Measurements from ENCODE around the gene RIT1.

Gene RIT1

DNA sequence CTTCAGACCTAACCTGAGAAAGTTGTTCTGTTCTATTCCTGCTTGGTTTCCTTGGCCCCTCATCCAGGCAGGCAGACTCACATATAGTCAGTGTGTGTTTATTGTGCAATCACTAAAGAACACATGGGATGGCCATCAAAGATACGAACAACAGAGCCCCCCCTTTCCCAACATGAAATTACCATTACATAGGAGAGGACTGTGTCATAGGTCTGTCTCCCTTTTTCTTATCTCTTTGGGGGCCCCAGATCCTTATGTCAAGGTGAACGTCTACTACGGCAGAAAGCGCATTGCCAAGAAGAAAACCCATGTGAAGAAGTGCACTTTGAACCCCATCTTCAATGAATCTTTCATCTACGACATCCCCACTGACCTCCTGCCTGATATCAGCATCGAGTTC, 30.2 kb downstream of the RIT1 start:
- no peaks in the 10 kb centered on the region for H3K36me3 ChIP-seq (ENCODE audit: control insufficient read depth, insufficient read depth, low read length)
- no peak overlapping the region for H3K4me3 ChIP-seq (ENCODE audit: insufficient read depth, low read depth, low read length)
- H3K27ac ChIP-seq (ENCODE audit: insufficient read depth, low read depth, low read length, poor library complexity, severe bottlenecking), result no peak overlapping the region
- 90 to 91% methylated on average over 6 of the region's 6 CpGs for WGBS, 2 experiments
- no peaks in the 10 kb centered on the region for H3K4me1 ChIP-seq (ENCODE audit: control insufficient read depth, insufficient read depth, low read length)
- H3K27me3 ChIP-seq (ENCODE audit: control insufficient read depth, insufficient read depth, low read length, poor library complexity, severe bottlenecking), result no peaks in the 10 kb centered on the region
- no peaks in the 10 kb centered on the region for H3K9me3 ChIP-seq (ENCODE audit: control insufficient read depth, low read length)

DNA sequence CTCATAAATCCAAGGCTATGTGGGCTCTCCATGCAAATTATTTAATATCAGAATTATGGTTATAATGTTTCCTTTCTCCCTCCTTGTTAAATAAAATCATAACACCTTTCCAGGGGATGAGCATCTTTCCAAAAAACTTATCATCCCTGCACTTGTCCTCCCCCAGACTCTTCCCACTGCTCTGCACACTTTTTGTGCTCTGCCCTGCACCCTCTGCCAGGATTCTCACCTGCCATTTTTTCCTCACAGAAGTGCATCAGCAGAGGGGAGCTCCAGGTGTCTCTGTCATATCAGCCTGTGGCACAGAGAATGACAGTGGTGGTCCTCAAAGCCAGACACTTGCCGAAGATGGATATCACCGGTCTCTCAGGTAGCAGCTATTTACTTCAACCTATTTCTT, 30.9 kb downstream of the RIT1 start:
- WGBS, 2 experiments, result 93 to 94% methylated on average over 2 of the region's 2 CpGs
- Histone ChIP-seq H3K4me1 (ENCODE audit: control insufficient read depth, insufficient read depth, low read length) (no peaks in the 10 kb centered on the region), H3K36me3 (ENCODE audit: control insufficient read depth, insufficient read depth, low read length) (no peaks in the 10 kb centered on the region), H3K27ac (ENCODE audit: insufficient read depth, low read depth, low read length, poor library complexity, severe bottlenecking) (no peak overlapping the region), H3K4me3 (ENCODE audit: insufficient read depth, low read depth, low read length) (no peak overlapping the region), H3K9me3 (ENCODE audit: control insufficient read depth, low read length) (no peaks in the 10 kb centered on the region), H3K27me3 (ENCODE audit: control insufficient read depth, insufficient read depth, low read length, poor library complexity, severe bottlenecking) (no peaks in the 10 kb centered on the region)

DNA sequence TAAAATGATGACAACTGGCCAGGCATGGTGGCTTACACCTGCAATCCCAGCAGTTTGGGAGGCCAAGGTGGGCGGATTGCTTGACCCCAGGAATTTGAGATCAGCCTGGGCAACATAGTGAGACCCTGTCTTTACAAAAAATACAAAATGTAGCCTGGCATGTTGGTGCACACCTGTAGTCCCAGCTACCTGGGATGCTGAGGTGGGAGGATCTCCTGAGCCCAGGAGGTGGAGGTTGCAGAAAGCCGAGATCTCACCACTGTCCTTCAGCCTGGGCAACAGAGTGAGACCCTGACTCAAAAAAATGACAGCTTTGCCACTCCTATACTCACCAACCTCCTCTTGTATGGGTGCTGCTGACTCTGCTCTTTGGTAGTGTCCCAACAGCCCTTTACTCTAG, 33.2 kb downstream of the RIT1 start:
- Histone ChIP-seq H3K27ac (ENCODE audit: insufficient read depth, low read depth, low read length, poor library complexity, severe bottlenecking) (no peak overlapping the region), H3K9me3 (ENCODE audit: control insufficient read depth, low read length) (no peaks in the 10 kb centered on the region), H3K27me3 (ENCODE audit: control insufficient read depth, insufficient read depth, low read length, poor library complexity, severe bottlenecking) (no peaks in the 10 kb centered on the region), H3K4me1 (ENCODE audit: control insufficient read depth, insufficient read depth, low read length) (no peaks in the 10 kb centered on the region), H3K4me3 (ENCODE audit: insufficient read depth, low read depth, low read length) (no peak overlapping the region), H3K36me3 (ENCODE audit: control insufficient read depth, insufficient read depth, low read length) (no peaks in the 10 kb centered on the region)
- WGBS, 2 experiments, result 84 to 90% methylated on average over 2 of the region's 2 CpGs

DNA sequence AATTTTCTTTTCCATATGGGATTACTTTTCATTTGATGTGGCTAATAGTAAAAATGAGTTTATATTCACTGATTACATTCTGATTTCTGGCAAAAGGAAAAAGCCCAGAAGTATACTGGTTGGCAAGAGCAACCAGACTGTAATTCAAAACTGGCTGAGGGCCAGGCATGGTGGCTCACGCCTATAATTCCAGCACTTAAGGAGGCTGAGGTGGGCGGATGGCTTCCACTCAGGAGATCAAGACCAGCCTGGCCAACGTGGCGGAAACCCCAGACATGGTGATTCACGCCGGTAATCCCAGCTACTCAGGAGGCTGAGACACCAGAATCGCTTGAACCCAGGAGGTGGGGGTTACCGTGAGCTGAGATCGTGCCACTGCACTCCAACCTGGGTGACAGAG, 37.3 kb downstream of the RIT1 start:
- Histone ChIP-seq H3K4me3 (ENCODE audit: insufficient read depth, low read depth, low read length) (no peak overlapping the region), H3K4me1 (ENCODE audit: control insufficient read depth, insufficient read depth, low read length) (peaks cover 11% of the 10 kb centered on the region), H3K27me3 (ENCODE audit: control insufficient read depth, insufficient read depth, low read length, poor library complexity, severe bottlenecking) (no peaks in the 10 kb centered on the region), H3K36me3 (ENCODE audit: control insufficient read depth, insufficient read depth, low read length) (no peaks in the 10 kb centered on the region), H3K27ac (ENCODE audit: insufficient read depth, low read depth, low read length, poor library complexity, severe bottlenecking) (no peak overlapping the region), H3K9me3 (ENCODE audit: control insufficient read depth, low read length) (no peaks in the 10 kb centered on the region)
- WGBS, 2 experiments, result 85 to 88% methylated on average over 9 of the region's 9 CpGs

GRCh38 chr1:155872527-155872926, 38.6 kb downstream of the RIT1 start:
- no peaks in the 10 kb centered on the region for H3K36me3 ChIP-seq (ENCODE audit: control insufficient read depth, insufficient read depth, low read length)
- H3K27me3 ChIP-seq (ENCODE audit: control insufficient read depth, insufficient read depth, low read length, poor library complexity, severe bottlenecking), result no peaks in the 10 kb centered on the region
- no peaks in the 10 kb centered on the region for H3K9me3 ChIP-seq (ENCODE audit: control insufficient read depth, low read length)
- H3K4me1 ChIP-seq (ENCODE audit: control insufficient read depth, insufficient read depth, low read length), result peaks cover 11% of the 10 kb centered on the region
- H3K4me3 ChIP-seq (ENCODE audit: insufficient read depth, low read depth, low read length), result no peak overlapping the region
- whole genome bisulfite sequencing, 2 experiments, result 84 to 89% methylated on average over 5 of the region's 5 CpGs
- H3K27ac ChIP-seq (ENCODE audit: insufficient read depth, low read depth, low read length, poor library complexity, severe bottlenecking), result no peak overlapping the region

DNA sequence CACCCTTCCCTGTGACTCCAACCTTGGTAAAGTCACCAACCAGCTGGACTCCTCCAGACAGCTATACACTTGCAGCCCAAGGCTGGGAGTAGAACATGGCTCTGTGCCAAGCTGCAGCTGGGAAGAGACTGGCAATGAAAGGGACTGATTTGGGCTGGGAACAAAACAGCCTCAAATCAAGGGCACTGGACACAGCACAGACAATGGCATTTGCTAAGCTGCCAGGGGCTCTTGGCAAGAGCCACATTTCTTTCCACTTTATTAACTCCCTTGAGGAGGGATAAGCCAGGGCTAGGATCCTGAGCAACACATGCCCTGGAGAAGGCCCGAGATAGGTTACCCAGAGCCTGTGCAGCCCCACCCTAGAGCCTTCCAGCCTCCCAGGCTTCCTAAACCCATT, 39.8 kb downstream of the RIT1 start:
- no peaks in the 10 kb centered on the region for H3K27me3 ChIP-seq (ENCODE audit: control insufficient read depth, insufficient read depth, low read length, poor library complexity, severe bottlenecking)
- H3K4me3 ChIP-seq (ENCODE audit: insufficient read depth, low read depth, low read length), result no peak overlapping the region
- H3K36me3 ChIP-seq (ENCODE audit: control insufficient read depth, insufficient read depth, low read length), result no peaks in the 10 kb centered on the region
- peaks cover 11% of the 10 kb centered on the region for H3K4me1 ChIP-seq (ENCODE audit: control insufficient read depth, insufficient read depth, low read length)
- no peak overlapping the region for H3K27ac ChIP-seq (ENCODE audit: insufficient read depth, low read depth, low read length, poor library complexity, severe bottlenecking)
- no peaks in the 10 kb centered on the region for H3K9me3 ChIP-seq (ENCODE audit: control insufficient read depth, low read length)
- 86 to 96% methylated on average over 1 of the region's 1 CpG for WGBS, 2 experiments

DNA sequence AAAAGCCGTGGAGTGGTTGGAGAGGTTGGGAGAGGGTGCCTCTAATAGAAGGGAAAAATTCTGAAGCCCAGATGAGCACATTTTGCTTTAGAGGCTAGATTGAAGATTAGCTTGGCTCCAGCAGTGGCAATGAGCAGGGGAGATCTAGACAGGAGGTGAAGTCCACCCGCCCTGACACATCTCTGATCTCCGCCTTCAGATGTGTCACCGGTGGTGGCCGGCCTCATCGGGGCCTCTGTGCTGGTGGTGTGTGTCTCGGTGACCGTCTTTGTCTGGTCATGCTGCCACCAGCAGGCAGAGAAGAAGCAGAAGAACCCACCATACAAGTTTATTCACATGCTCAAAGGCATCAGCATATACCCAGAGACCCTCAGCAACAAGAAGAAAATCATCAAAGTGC, 43.4 kb downstream of the RIT1 start:
- Histone ChIP-seq H3K27ac (ENCODE audit: insufficient read depth, low read depth, low read length, poor library complexity, severe bottlenecking) (no peak overlapping the region), H3K27me3 (ENCODE audit: control insufficient read depth, insufficient read depth, low read length, poor library complexity, severe bottlenecking) (peaks cover 2% of the 10 kb centered on the region), H3K9me3 (ENCODE audit: control insufficient read depth, low read length) (no peaks in the 10 kb centered on the region), H3K36me3 (ENCODE audit: control insufficient read depth, insufficient read depth, low read length) (no peaks in the 10 kb centered on the region), H3K4me1 (ENCODE audit: control insufficient read depth, insufficient read depth, low read length) (peaks cover 10% of the 10 kb centered on the region), H3K4me3 (ENCODE audit: insufficient read depth, low read depth, low read length) (no peak overlapping the region)
- WGBS, 2 experiments, result 91 to 92% methylated on average over 8 of the region's 8 CpGs

- Histone ChIP-seq H3K27me3 (ENCODE audit: control insufficient read depth, insufficient read depth, low read length, poor library complexity, severe bottlenecking) (peaks cover 19% of the 10 kb centered on the region), H3K4me1 (ENCODE audit: control insufficient read depth, insufficient read depth, low read length) (no peaks in the 10 kb centered on the region), H3K36me3 (ENCODE audit: control insufficient read depth, insufficient read depth, low read length) (no peaks in the 10 kb centered on the region), H3K4me3 (ENCODE audit: insufficient read depth, low read depth, low read length) (no peak overlapping the region), H3K9me3 (ENCODE audit: control insufficient read depth, low read length) (no peaks in the 10 kb centered on the region), H3K27ac (ENCODE audit: insufficient read depth, low read depth, low read length, poor library complexity, severe bottlenecking) (no peak overlapping the region)
Observed at GRCh38 chr1:155864393-155864792, 46.8 kb downstream of the RIT1 start.

DNA sequence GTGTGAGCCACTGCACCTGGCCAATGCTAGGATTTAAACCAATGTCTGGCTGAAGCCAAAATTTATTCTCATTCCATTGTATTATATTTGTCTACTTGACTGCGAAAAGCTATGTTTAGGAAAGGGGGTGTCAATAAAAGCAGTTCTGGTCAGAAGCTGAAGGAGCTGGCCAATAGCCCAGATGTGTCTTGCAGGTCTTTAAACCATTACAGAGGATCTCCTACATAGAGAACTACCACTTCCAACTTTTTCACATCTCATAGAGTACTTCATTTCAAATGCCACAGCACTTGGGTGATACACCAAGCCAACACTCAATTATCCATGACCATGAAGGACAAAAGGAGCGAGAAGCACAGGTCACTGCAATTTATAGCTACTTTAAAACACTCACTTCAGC, 49.3 kb downstream of the RIT1 start:
- WGBS, 2 experiments, result 67 to 85% methylated on average over 1 to 2 of the region's 2 CpGs
- Histone ChIP-seq H3K36me3 (ENCODE audit: control insufficient read depth, insufficient read depth, low read length) (no peaks in the 10 kb centered on the region), H3K9me3 (ENCODE audit: control insufficient read depth, low read length) (no peaks in the 10 kb centered on the region), H3K4me1 (ENCODE audit: control insufficient read depth, insufficient read depth, low read length) (no peaks in the 10 kb centered on the region), H3K27me3 (ENCODE audit: control insufficient read depth, insufficient read depth, low read length, poor library complexity, severe bottlenecking) (peaks cover 19% of the 10 kb centered on the region), H3K27ac (ENCODE audit: insufficient read depth, low read depth, low read length, poor library complexity, severe bottlenecking) (no peak overlapping the region), H3K4me3 (ENCODE audit: insufficient read depth, low read depth, low read length) (no peak overlapping the region)

DNA sequence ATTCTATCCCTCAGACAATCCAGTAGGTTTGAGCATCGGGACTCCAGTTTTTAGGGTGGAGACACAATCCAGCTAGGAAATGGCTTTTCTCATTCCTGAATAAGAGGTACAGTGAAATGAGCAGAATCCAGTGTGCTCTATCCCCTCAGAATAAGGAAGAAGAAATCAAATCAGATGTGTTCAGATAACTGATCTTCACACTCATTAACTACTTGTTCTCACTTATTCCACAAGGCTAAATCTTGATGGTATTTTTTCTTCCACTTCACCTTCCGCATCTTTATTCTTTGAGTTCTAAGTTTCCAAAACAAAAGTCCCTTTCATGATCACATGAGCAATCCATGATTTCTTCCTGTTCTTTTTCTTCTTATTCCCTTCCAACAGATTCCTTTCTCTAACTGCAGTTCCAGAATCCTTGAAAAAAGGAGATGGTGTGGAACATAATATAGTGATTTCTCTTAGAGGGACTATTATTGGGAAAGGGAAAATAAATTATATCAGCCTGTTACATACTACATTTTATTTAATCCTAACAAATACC, 50.1 kb downstream of the RIT1 start:
- Histone ChIP-seq H3K9me3 (ENCODE audit: control insufficient read depth, low read length) (no peaks in the 10 kb centered on the region), H3K27ac (ENCODE audit: insufficient read depth, low read depth, low read length, poor library complexity, severe bottlenecking) (no peak overlapping the region), H3K4me1 (ENCODE audit: control insufficient read depth, insufficient read depth, low read length) (peaks cover 3% of the 10 kb centered on the region), H3K27me3 (ENCODE audit: control insufficient read depth, insufficient read depth, low read length, poor library complexity, severe bottlenecking) (peaks cover 19% of the 10 kb centered on the region), H3K4me3 (ENCODE audit: insufficient read depth, low read depth, low read length) (no peak overlapping the region), H3K36me3 (ENCODE audit: control insufficient read depth, insufficient read depth, low read length) (no peaks in the 10 kb centered on the region)
- 89 to 93% methylated on average over 2 of the region's 2 CpGs for WGBS, 2 experiments

All from ectodermal cell (in vitro differentiated cells).